ENCODE data around the gene ZNF557. TPM values are rescaled to one million over a fixed set of nuclear protein-coding genes. Genes with fewer than 3 reads are reported as not detected.
"Not testable (repeated sequence)": the region's sequence is repeated elsewhere in the genome, so short reads cannot be mapped to it uniquely, and the experiment has no call there.

The ZNF557 gene
- total and polyA plus RNA-seq, 4 donors: 2.1 to 10.6 (median 7.1) TPM

DNA sequence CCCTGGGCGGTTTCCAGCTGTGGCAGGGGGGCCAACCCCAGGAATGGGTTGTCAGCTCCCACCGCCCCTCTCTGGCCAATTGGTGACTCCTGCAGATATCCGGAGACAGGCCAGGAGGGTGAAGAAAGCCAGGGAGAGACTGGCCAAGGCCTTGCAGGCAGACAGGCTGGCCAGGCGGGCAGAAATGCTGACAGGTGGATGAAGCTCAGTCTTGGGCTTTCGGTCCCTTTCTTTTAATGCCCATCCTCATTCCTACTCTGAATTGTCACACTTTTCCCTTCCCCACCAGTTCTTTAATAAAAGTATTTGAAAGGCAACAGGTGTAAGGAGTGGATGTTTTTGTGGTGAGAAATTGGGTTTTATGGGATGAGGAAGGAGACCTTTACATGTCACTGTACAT lies 18.1 kb upstream of the ZNF557 start:
- H3K4me3 ChIP-seq; H3K27me3 ChIP-seq (ENCODE audit: control insufficient read depth in 3 of 3, insufficient read depth in 3 of 3, low read length in 2 of 3); H3K36me3 ChIP-seq (ENCODE audit: control insufficient read depth in 4 of 4, insufficient read depth in 4 of 4, low read length in 4 of 4); ATAC-seq (ENCODE audit: insufficient read depth, low FRiP score); H3K27ac ChIP-seq (ENCODE audit: low read depth in 1 of 2, low read length in 1 of 2); H3K9me3 ChIP-seq (ENCODE audit: control insufficient read depth in 4 of 4, insufficient read depth in 3 of 4, low read length in 3 of 4); H3K9ac ChIP-seq (ENCODE audit: insufficient read depth in 1 of 2, low read length in 2 of 2); DNase-seq; H3K4me1 ChIP-seq (ENCODE audit: control insufficient read depth in 5 of 5, insufficient read depth in 5 of 5, low read length in 5 of 5): not testable (repeated sequence)
- WGBS, 2 donors: 83 to 96% methylated on average over 2 of the region's 5 CpGs

- not testable (repeated sequence) for H3K4me3 ChIP-seq; H3K4me1 ChIP-seq (ENCODE audit: control insufficient read depth in 5 of 5, insufficient read depth in 5 of 5, low read length in 5 of 5); H3K27ac ChIP-seq (ENCODE audit: low read depth in 1 of 2, low read length in 1 of 2); DNase-seq; H3K9me3 ChIP-seq (ENCODE audit: control insufficient read depth in 4 of 4, insufficient read depth in 3 of 4, low read length in 3 of 4); H3K9ac ChIP-seq (ENCODE audit: insufficient read depth in 1 of 2, low read length in 2 of 2); ATAC-seq (ENCODE audit: insufficient read depth, low FRiP score); H3K36me3 ChIP-seq (ENCODE audit: control insufficient read depth in 4 of 4, insufficient read depth in 4 of 4, low read length in 4 of 4); H3K27me3 ChIP-seq (ENCODE audit: control insufficient read depth in 3 of 3, insufficient read depth in 3 of 3, low read length in 2 of 3)
- 86 to 88% methylated on average over 7 of the region's 7 CpGs for WGBS, 2 donors
Measured at GRCh38 chr19:7052896-7053295, 16.6 kb upstream of the ZNF557 start.

- not testable (repeated sequence) for H3K4me3 ChIP-seq; H3K36me3 ChIP-seq (ENCODE audit: control insufficient read depth in 4 of 4, insufficient read depth in 4 of 4, low read length in 4 of 4); ATAC-seq (ENCODE audit: insufficient read depth, low FRiP score); H3K9me3 ChIP-seq (ENCODE audit: control insufficient read depth in 4 of 4, insufficient read depth in 3 of 4, low read length in 3 of 4); H3K27me3 ChIP-seq (ENCODE audit: control insufficient read depth in 3 of 3, insufficient read depth in 3 of 3, low read length in 2 of 3); H3K4me1 ChIP-seq (ENCODE audit: control insufficient read depth in 5 of 5, insufficient read depth in 5 of 5, low read length in 5 of 5); DNase-seq; H3K9ac ChIP-seq (ENCODE audit: insufficient read depth in 1 of 2, low read length in 2 of 2); H3K27ac ChIP-seq (ENCODE audit: low read depth in 1 of 2, low read length in 1 of 2)
- 94 to 96% methylated on average over 8 to 12 of the region's 14 CpGs for WGBS, 2 donors
Measured at GRCh38 chr19:7054635-7055368, 14.7 kb upstream of the ZNF557 start.

DNA sequence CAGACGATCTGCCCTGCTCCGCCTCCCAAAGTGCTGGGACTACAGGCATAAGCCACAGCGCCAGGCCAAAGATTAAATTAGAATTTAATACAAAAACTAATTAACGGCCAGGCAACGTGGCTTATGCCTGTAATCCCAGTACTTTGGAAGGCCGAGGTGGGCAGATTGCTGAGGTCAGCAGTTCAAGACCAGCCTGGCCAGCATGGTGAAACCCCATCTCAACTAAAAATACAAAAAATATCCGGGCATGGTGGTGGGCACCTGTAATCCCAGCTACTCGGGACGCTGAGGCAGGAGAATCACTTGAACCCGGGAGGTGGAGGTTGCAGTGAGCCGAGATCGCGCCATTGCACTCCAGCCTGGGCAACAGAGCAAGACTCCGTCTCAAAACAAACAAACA lies 13.8 kb upstream of the ZNF557 start:
- H3K36me3 ChIP-seq (ENCODE audit: control insufficient read depth in 4 of 4, insufficient read depth in 4 of 4, low read length in 4 of 4); H3K9me3 ChIP-seq (ENCODE audit: control insufficient read depth in 4 of 4, insufficient read depth in 3 of 4, low read length in 3 of 4); H3K27me3 ChIP-seq (ENCODE audit: control insufficient read depth in 3 of 3, insufficient read depth in 3 of 3, low read length in 2 of 3); ATAC-seq (ENCODE audit: insufficient read depth, low FRiP score); H3K4me3 ChIP-seq; H3K9ac ChIP-seq (ENCODE audit: insufficient read depth in 1 of 2, low read length in 2 of 2); DNase-seq; H3K4me1 ChIP-seq (ENCODE audit: control insufficient read depth in 5 of 5, insufficient read depth in 5 of 5, low read length in 5 of 5); H3K27ac ChIP-seq (ENCODE audit: low read depth in 1 of 2, low read length in 1 of 2): not testable (repeated sequence)
- WGBS, 2 donors: 92 to 93% methylated on average over 12 of the region's 14 CpGs

DNA sequence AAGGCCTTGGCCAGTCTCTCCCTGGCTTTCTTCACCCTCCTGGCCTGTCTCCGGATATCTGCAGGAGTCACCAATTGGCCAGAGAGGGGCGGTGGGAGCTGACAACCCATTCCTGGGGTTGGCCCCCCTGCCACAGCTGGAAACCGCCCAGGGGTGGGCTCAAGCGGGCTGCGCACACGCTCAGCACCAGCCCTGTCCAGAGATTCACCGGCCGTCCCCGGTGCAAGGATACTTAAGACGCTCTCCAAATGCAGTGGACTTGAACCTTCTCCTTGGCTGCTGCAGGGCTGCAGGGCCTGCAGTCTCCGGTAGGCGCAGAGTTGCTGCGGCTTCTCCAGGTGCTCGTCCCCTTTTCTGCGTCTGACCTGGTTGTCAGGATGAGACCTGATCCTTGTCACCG lies 13.1 kb upstream of the ZNF557 start:
- not testable (repeated sequence) for H3K9me3 ChIP-seq (ENCODE audit: control insufficient read depth in 4 of 4, insufficient read depth in 3 of 4, low read length in 3 of 4); H3K9ac ChIP-seq (ENCODE audit: insufficient read depth in 1 of 2, low read length in 2 of 2); H3K36me3 ChIP-seq (ENCODE audit: control insufficient read depth in 4 of 4, insufficient read depth in 4 of 4, low read length in 4 of 4); H3K4me3 ChIP-seq; H3K27me3 ChIP-seq (ENCODE audit: control insufficient read depth in 3 of 3, insufficient read depth in 3 of 3, low read length in 2 of 3); H3K27ac ChIP-seq (ENCODE audit: low read depth in 1 of 2, low read length in 1 of 2); DNase-seq; ATAC-seq (ENCODE audit: insufficient read depth, low FRiP score); H3K4me1 ChIP-seq (ENCODE audit: control insufficient read depth in 5 of 5, insufficient read depth in 5 of 5, low read length in 5 of 5)
- WGBS, 2 donors: 60 to 86% methylated on average over 1 to 8 of the region's 16 CpGs

DNA sequence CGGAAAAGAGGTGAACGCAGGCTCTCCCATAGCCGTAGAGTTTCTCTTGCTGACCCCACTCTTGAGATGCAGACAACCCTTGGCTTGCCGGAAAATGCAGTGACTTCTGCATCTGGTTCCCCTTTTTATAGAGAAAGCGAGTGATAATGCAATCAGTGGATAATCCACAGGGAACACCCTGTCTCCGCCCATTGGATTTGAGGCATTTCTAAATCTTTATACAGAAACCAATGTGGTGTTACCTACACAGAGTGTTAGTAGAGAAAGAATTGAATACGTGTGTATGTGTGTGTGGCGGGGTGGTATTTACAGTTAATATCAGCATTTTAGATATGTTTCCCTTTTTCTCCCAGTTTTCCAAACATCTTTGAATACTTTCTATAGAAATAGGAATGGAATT lies 10.9 kb upstream of the ZNF557 start, which contains the start of gene MBD3L3:
Gene MBD3L3, minus strand, starts transcription at position 101 of the 400 bp plus-strand sequence. Its CDS starts 71 bp downstream, at position 30.
- H3K4me1 ChIP-seq (ENCODE audit: control insufficient read depth in 5 of 5, insufficient read depth in 5 of 5, low read length in 5 of 5); H3K27me3 ChIP-seq (ENCODE audit: control insufficient read depth in 3 of 3, insufficient read depth in 3 of 3, low read length in 2 of 3); DNase-seq; ATAC-seq (ENCODE audit: insufficient read depth, low FRiP score); H3K27ac ChIP-seq (ENCODE audit: low read depth in 1 of 2, low read length in 1 of 2); H3K4me3 ChIP-seq; H3K9me3 ChIP-seq (ENCODE audit: control insufficient read depth in 4 of 4, insufficient read depth in 3 of 4, low read length in 3 of 4); H3K36me3 ChIP-seq (ENCODE audit: control insufficient read depth in 4 of 4, insufficient read depth in 4 of 4, low read length in 4 of 4); H3K9ac ChIP-seq (ENCODE audit: insufficient read depth in 1 of 2, low read length in 2 of 2): not testable (repeated sequence)
- no CpG with 5 or more reads among the region's 8 CpGs for WGBS, 2 donors

- H3K4me3 ChIP-seq; H3K9ac ChIP-seq (ENCODE audit: insufficient read depth in 1 of 2, low read length in 2 of 2); H3K9me3 ChIP-seq (ENCODE audit: control insufficient read depth in 4 of 4, insufficient read depth in 3 of 4, low read length in 3 of 4); ATAC-seq (ENCODE audit: insufficient read depth, low FRiP score); DNase-seq; H3K27ac ChIP-seq (ENCODE audit: low read depth in 1 of 2, low read length in 1 of 2); H3K4me1 ChIP-seq (ENCODE audit: control insufficient read depth in 5 of 5, insufficient read depth in 5 of 5, low read length in 5 of 5); H3K27me3 ChIP-seq (ENCODE audit: control insufficient read depth in 3 of 3, insufficient read depth in 3 of 3, low read length in 2 of 3); H3K36me3 ChIP-seq (ENCODE audit: control insufficient read depth in 4 of 4, insufficient read depth in 4 of 4, low read length in 4 of 4): not testable (repeated sequence)
- WGBS, 2 donors: 11 to 38% methylated on average over 1 of the region's 2 CpGs
Measured at GRCh38 chr19:7059977-7060376, 9.5 kb upstream of the ZNF557 start.

All from lung (tissue), 10 donors.